Neuronal stem cell (in vitro differentiated cells): Measurements from ENCODE around the gene CKM.
A peak's percentile ranks its signal among the peaks of the same experiment; 100 is the strongest.

Source experiments
- DNase-seq: peaks from one replicate; pipeline ENCODE4 v3.0.0-alpha.2; 2013; ENCODE audit warnings: low spot score
- H2AFZ ChIP-seq: one replicate; pipeline ENCODE4 v1.6.1; 2013; ENCODE audit warnings: mild to moderate bottlenecking, low read length, inconsistent platforms
- H2AK5ac ChIP-seq: 2 replicates; pipeline ENCODE4 v1.6.1; 2013; ENCODE audit warnings: low read depth, mild to moderate bottlenecking, inconsistent platforms, low read length, moderate library complexity, mixed read lengths
- H2BK120ac ChIP-seq: 2 replicates; pipeline ENCODE4 v1.6.1; 2013; ENCODE audit warnings: low read depth, mild to moderate bottlenecking, inconsistent platforms, low read length, moderate library complexity, mixed read lengths
- H2BK12ac ChIP-seq: one replicate; pipeline ENCODE4 v1.6.1; 2013; ENCODE audit warnings: low read length, inconsistent platforms
- H2BK15ac ChIP-seq: 2 replicates; pipeline ENCODE4 v1.6.1; 2013; ENCODE audit warnings: mild to moderate bottlenecking, low read length, inconsistent platforms, mixed read lengths
- H2BK5ac ChIP-seq: one replicate; pipeline ENCODE4 v1.6.1; 2013; ENCODE audit warnings: inconsistent platforms, mild to moderate bottlenecking, low read length, moderate library complexity
- H3K14ac ChIP-seq: one replicate; pipeline ENCODE4 v1.6.1; 2013; ENCODE audit warnings: low read length, inconsistent platforms
- H3K18ac ChIP-seq: 2 replicates; pipeline ENCODE4 v1.6.1; 2013; ENCODE audit warnings: low read length, inconsistent platforms
- H3K23ac ChIP-seq: 2 replicates; pipeline ENCODE4 v1.6.1; 2013; ENCODE audit warnings: low read depth, mild to moderate bottlenecking, mixed read lengths, low read length, inconsistent platforms; ENCODE audit not compliant: poor library complexity
- H3K27ac ChIP-seq: replicated peaks from 3 replicates; pipeline ENCODE4 v1.5.1; 2013; ENCODE audit warnings: low read length, inconsistent platforms
- H3K27me3 ChIP-seq, 3 experiments: 2 replicates each; pipeline ENCODE4 v1.6.1; 2013; ENCODE audit warnings: low read length in 3 of 3, mild to moderate bottlenecking in 2 of 3, inconsistent platforms in 1 of 3, low read depth in 1 of 3, mixed read lengths in 1 of 3, moderate library complexity in 1 of 3; ENCODE audit not compliant: control insufficient read depth in 3 of 3, insufficient read depth in 3 of 3
- H3K36me3 ChIP-seq, 2 donors: replicated peaks in 1 of 2; 2 replicates each; pipeline ENCODE4 v1.6.1; 2013; ENCODE audit warnings: low read length in 2 of 2; ENCODE audit not compliant: control insufficient read depth in 2 of 2, insufficient read depth in 2 of 2
- H3K4ac ChIP-seq: 2 replicates; pipeline ENCODE4 v1.6.1; 2013; ENCODE audit warnings: inconsistent platforms, mild to moderate bottlenecking, low read length, moderate library complexity
- H3K4me1 ChIP-seq, 2 donors: 1 replicate in 1 of 2; 2 replicates in 1 of 2; pipeline ENCODE4 v1.6.1; 2013; ENCODE audit warnings: low read length in 2 of 2, low read depth in 1 of 2; ENCODE audit not compliant: control insufficient read depth in 2 of 2, insufficient read depth in 1 of 2
- H3K4me2 ChIP-seq: one replicate; pipeline ENCODE4 v1.6.1; 2013; ENCODE audit warnings: mild to moderate bottlenecking, low read length, inconsistent platforms; ENCODE audit not compliant: insufficient read depth, poor library complexity, severe bottlenecking
- H3K4me3 ChIP-seq, 2 donors: 2 replicates each; pipeline ENCODE4 v1.5.1; 2013; ENCODE audit warnings: low read length in 2 of 2, mild to moderate bottlenecking in 2 of 2, inconsistent platforms in 1 of 2, moderate library complexity in 1 of 2
- H3K79me1 ChIP-seq: one replicate; pipeline ENCODE4 v1.6.1; 2013; ENCODE audit warnings: low read depth, mild to moderate bottlenecking, inconsistent platforms, low read length, moderate library complexity
- H3K9ac ChIP-seq: one replicate; pipeline ENCODE4 v1.6.1; 2013; ENCODE audit warnings: mild to moderate bottlenecking, low read depth, low read length, inconsistent platforms; ENCODE audit not compliant: poor library complexity
- H3K9me3 ChIP-seq, 2 donors: replicated peaks in 1 of 2; 2 replicates each; pipeline versions ENCODE3 to v1.6.1; 2013; ENCODE audit warnings: low read length in 2 of 2, mild to moderate bottlenecking in 2 of 2, inconsistent platforms in 1 of 2, low read depth in 1 of 2, mixed read lengths in 1 of 2, moderate library complexity in 1 of 2; ENCODE audit not compliant: control insufficient read depth in 2 of 2, insufficient read depth in 1 of 2
- H4K8ac ChIP-seq: one replicate; pipeline ENCODE4 v1.6.1; 2013; ENCODE audit warnings: low read depth, mild to moderate bottlenecking, inconsistent platforms, low read length, moderate library complexity
- H4K91ac ChIP-seq: one replicate; pipeline ENCODE4 v1.6.1; 2013; ENCODE audit warnings: low read length, low read depth, mild to moderate bottlenecking, inconsistent platforms; ENCODE audit not compliant: poor library complexity
- WGBS, 2 donors: extraction: QIAGEN DNeasy Blood & Tissue Kit; methylation state at CpG; one replicate each; pipeline ENCODE4 v1.1.7; 2013; ENCODE audit warnings: missing lambda C conversion rate in 2 of 2, mixed read lengths in 1 of 2; ENCODE audit not compliant: insufficient read length in 2 of 2, insufficient replicate concordance in 1 of 2; ENCODE audit errors: extremely low coverage in 2 of 2; 5-methylcytosine and 5-hydroxymethylcytosine counted together

CKM gene

DNA sequence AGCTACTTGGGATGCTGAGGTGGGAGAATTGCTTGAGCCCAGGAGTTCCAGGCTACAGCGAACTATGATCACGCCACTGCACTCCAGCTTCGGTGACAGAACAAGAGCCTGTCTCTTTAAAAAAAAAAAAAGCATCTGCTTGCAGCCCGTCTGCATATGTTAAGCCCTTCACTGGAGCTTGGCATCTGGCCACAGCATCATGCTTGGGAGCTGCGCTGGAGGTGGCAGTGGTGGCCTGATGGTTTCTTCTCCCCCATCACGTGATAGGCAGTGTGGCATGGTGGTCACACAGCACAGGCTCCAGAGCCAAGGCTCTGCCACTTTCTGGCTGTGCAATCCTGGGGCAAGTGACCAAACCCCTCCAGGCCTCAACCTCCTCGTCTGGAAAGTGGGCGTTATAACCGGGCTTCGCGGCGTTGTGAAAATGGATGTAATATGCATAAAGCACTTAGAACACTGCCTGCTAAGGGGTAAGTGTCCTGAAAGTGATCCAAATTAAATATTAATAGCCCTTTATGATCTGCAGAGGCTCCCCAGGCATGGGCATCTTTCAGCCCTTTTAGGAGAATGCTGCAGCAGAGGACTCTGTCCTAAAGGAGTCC is 47.2 kb downstream of the CKM start:
- H3K27me3 ChIP-seq = no peaks in the 10 kb centered on the region
- no peak overlapping the region for H4K91ac ChIP-seq
- H3K36me3 ChIP-seq = peaks cover 41 to 90% of the 10 kb centered on the region in 2 donors
- no peak overlapping the region for H2BK12ac ChIP-seq
- no peak overlapping the region for H2BK5ac ChIP-seq
- H2BK15ac ChIP-seq = no peak overlapping the region
- peaks cover 2% of the 10 kb centered on the region for H3K79me1 ChIP-seq
- no peak overlapping the region for H3K23ac ChIP-seq
- H3K9me3 ChIP-seq = peaks cover 0 to 2% of the 10 kb centered on the region in 2 donors
- H3K18ac ChIP-seq = no peak overlapping the region
- no peak overlapping the region for H3K4me2 ChIP-seq
- H3K9ac ChIP-seq = no peak overlapping the region
- H3K14ac ChIP-seq = no peak overlapping the region
- no peak overlapping the region for H2AK5ac ChIP-seq
- no peak overlapping the region for H4K8ac ChIP-seq
- H2BK120ac ChIP-seq = no peak overlapping the region
- no peaks in the 10 kb centered on the region for H3K4me1 ChIP-seq
- no peak for DNase-seq
- H2AFZ ChIP-seq = no peak overlapping the region
- no peak overlapping the region for H3K27ac ChIP-seq
- H3K4me3 ChIP-seq = no peak overlapping the region
- WGBS, 2 donors = no CpG with 5 or more reads among the region's 12 CpGs
- no peak overlapping the region for H3K4ac ChIP-seq

DNA sequence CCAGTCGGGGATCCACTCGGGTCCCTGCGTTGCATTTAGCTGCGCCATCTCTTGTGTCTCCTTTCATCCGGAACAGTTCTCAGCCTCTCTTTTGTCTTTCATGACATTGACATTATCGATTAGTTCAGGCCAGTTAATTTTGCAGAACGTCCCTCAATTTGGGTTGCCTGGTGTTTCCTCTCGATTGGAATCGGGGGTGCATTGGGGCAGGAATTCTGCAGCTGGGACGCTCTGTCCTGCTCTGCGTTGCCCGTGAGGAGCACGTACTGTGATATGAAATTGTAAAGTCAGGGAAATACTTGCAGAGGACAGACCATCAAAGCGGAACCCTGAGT is 49.2 kb downstream of the CKM start:
- Histone ChIP-seq H2BK15ac (no peak overlapping the region), H2AFZ (no peak overlapping the region), H3K27ac (no peak overlapping the region), H2BK5ac (no peak overlapping the region), H3K9ac (no peak overlapping the region), H3K79me1 (peaks cover 5% of the 10 kb centered on the region), H2BK120ac (no peak overlapping the region), H3K18ac (no peak overlapping the region), H2AK5ac (no peak overlapping the region), H3K4me2 (no peak overlapping the region), H4K91ac (no peak overlapping the region), H3K9me3 (peaks cover 0 to 2% of the 10 kb centered on the region in 2 donors), H3K4ac (no peak overlapping the region), H3K23ac (no peak overlapping the region), H3K14ac (no peak overlapping the region), H4K8ac (no peak overlapping the region), H3K4me3 (no peak overlapping the region), H2BK12ac (no peak overlapping the region), H3K27me3 (no peaks in the 10 kb centered on the region), H3K36me3 (peaks cover 46 to 87% of the 10 kb centered on the region in 2 donors), H3K4me1 (no peaks in the 10 kb centered on the region)
- WGBS, 2 donors = no CpG with 5 or more reads among the region's 14 CpGs
- DNase-seq = no peak

DNA sequence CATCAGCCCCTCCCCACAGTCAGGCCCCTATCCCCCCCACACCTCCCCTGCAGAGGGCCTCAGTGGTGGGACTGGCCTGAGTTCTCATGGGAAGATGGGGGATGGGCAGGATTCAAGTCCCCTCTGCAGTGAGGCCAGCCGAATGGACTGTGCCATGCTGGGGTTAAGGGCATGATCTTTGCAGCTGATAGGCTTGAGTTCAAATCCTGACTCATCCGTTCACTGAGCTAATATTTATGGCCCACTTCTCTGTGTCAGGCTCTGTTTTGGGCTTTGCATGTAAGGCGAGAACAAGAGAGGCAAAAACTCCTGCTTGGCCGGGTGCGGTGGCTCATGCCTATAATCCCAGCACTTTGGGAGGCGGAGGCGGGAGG is 51.0 kb downstream of the CKM start:
- Histone ChIP-seq H3K9me3 (peaks cover 0 to 4% of the 10 kb centered on the region in 2 donors), H3K14ac (no peak overlapping the region), H2AK5ac (no peak overlapping the region), H3K4me3 (no peak overlapping the region), H3K79me1 (peaks cover 5% of the 10 kb centered on the region), H4K8ac (no peak overlapping the region), H2BK12ac (no peak overlapping the region), H3K18ac (no peak overlapping the region), H4K91ac (no peak overlapping the region), H3K4ac (no peak overlapping the region), H2AFZ (no peak overlapping the region), H3K4me1 (no peaks in the 10 kb centered on the region), H3K27me3 (no peaks in the 10 kb centered on the region), H2BK120ac (no peak overlapping the region), H3K9ac (no peak overlapping the region), H2BK5ac (peak overlapping the region; percentile 53), H3K4me2 (no peak overlapping the region), H3K23ac (no peak overlapping the region), H3K27ac (no peak overlapping the region), H3K36me3 (peaks cover 41 to 83% of the 10 kb centered on the region in 2 donors), H2BK15ac (no peak overlapping the region)
- DNase-seq = no peak
- WGBS, 2 donors = no CpG with 5 or more reads among the region's 7 CpGs

DNA sequence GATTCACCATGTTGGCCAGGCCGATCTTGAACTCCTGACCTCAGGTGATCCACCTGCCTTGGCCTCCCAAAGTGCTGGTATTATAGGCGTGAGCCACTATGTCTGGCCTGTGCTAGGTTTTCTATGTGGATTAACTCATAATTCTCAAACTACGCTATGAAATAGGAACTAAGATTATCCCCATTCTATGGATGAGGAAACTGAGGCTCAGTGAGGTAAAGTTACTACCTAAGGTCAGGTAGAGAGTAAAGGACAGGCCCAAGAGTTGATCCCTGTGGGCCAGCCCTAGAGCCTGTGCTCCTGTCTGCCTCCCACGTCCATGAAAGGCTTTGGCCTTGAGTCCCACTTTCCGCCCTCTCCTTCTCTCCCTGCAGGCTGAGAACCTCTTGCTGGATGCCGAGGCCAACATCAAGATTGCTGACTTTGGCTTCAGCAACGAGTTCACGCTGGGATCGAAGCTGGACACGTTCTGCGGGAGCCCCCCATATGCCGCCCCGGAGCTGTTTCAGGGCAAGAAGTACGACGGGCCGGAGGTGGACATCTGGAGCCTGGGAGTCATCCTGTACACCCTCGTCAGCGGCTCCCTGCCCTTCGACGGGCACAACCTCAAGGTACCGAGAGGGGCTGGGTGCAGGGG is 51.5 kb downstream of the CKM start:
- peaks cover 41 to 84% of the 10 kb centered on the region in 2 donors for H3K36me3 ChIP-seq
- WGBS, 2 donors = no CpG with 5 or more reads among the region's 21 CpGs

More for the DNA sequence above, 51.5 kb downstream of the CKM start:
- Histone ChIP-seq H3K4me3 (no peak overlapping the region), H3K18ac (no peak overlapping the region), H3K23ac (no peak overlapping the region), H2BK12ac (no peak overlapping the region), H2BK15ac (no peak overlapping the region), H2AK5ac (no peak overlapping the region), H3K9ac (no peak overlapping the region), H3K4me2 (no peak overlapping the region), H4K91ac (no peak overlapping the region), H4K8ac (no peak overlapping the region), H3K14ac (no peak overlapping the region), H3K4ac (no peak overlapping the region), H2BK120ac (no peak overlapping the region), H3K9me3 (peaks cover 0 to 4% of the 10 kb centered on the region in 2 donors), H3K4me1 (no peaks in the 10 kb centered on the region), H3K79me1 (peaks cover 5% of the 10 kb centered on the region), H2BK5ac (peak overlapping the region; percentile 53), H3K27me3 (no peaks in the 10 kb centered on the region), H3K27ac (no peak overlapping the region), H2AFZ (no peak overlapping the region)
- DNase-seq = no peak
